LNCaP clone FGC (cell line): ENCODE data around the gene KIAA2012.

Source experiments
- DNase-seq: peaks from one replicate; pipeline ENCODE4 v3.0.0-alpha.2; 2011; ENCODE audit warnings: low read depth
- H3K4me3 ChIP-seq: 2 replicates; pipeline ENCODE4 v1.5.1; 2011; ENCODE audit warnings: mild to moderate bottlenecking, low read depth, low read length, control low read depth
- CTCF ChIP-seq: IDR thresholded peaks from 2 replicates; pipeline ENCODE4 v1.5.1; 2012; ENCODE audit warnings: mild to moderate bottlenecking; ENCODE audit not compliant: control insufficient read depth, insufficient read depth; ENCODE audit errors: extremely low read depth

The KIAA2012 gene

GRCh38 chr2:202051499-202052161 lies 21.4 kb upstream of the KIAA2012 start:
- no peak for DNase-seq
- TF ChIP-seq CTCF = no peak
- no peak overlapping the region for H3K4me3 ChIP-seq

GRCh38 chr2:202052235-202052634 lies 20.8 kb upstream of the KIAA2012 start:
- no peak overlapping the region for H3K4me3 ChIP-seq
- DNase-seq = no peak

GRCh38 chr2:202054679-202055078 lies 18.4 kb upstream of the KIAA2012 start:
- TF ChIP-seq CTCF = no peak
- DNase-seq = no peak
- no peak overlapping the region for H3K4me3 ChIP-seq

More at GRCh38 chr2:202052235-202052634, 20.8 kb upstream of the KIAA2012 start:
- no peak for TF ChIP-seq CTCF

- DNase-seq = peak; percentile 21
- TF ChIP-seq CTCF = peak; percentile 65
- H3K4me3 ChIP-seq = no peak overlapping the region
These were observed 16.4 kb upstream of the KIAA2012 start for GRCh38 chr2:202056611-202057010.

GRCh38 chr2:202060218-202060617 lies 12.8 kb upstream of the KIAA2012 start:
- TF ChIP-seq CTCF = peak; percentile 12; the same call in 1 of the 2 replicates
- DNase-seq = no peak
- no peak overlapping the region for H3K4me3 ChIP-seq

GRCh38 chr2:202061695-202062094 lies 11.4 kb upstream of the KIAA2012 start:
- H3K4me3 ChIP-seq = no peak overlapping the region
- DNase-seq = no peak
- TF ChIP-seq CTCF = no peak

- no peak overlapping the region for H3K4me3 ChIP-seq
- DNase-seq = peak; percentile 7
- no peak for TF ChIP-seq CTCF
These were observed 8.7 kb upstream of the KIAA2012 start for GRCh38 chr2:202064171-202064880.
